NB4 (cell line): ENCODE measurements around the gene PANK4.
"Not testable (repeated sequence)": the region's sequence is repeated elsewhere in the genome, so short reads cannot be mapped to it uniquely, and the experiment has no call there.

ENCODE experiments used
- DNase-seq: peaks from one replicate; pipeline ENCODE4 v3.0.0; 2010; ENCODE audit warnings: low read depth
- H3K4me3 ChIP-seq: one replicate; pipeline ENCODE4 v1.5.1; 2011; ENCODE audit warnings: mild to moderate bottlenecking, low read depth, low read length, moderate library complexity
- MYC ChIP-seq: IDR thresholded peaks from 2 replicates; pipeline ENCODE4 v1.6.1; 2011; ENCODE audit warnings: low read depth, low read length
- POLR2A ChIP-seq: IDR thresholded peaks from 2 replicates; pipeline ENCODE4 v1.6.1; 2011; ENCODE audit warnings: mild to moderate bottlenecking; ENCODE audit not compliant: insufficient read length; ENCODE audit errors: extremely low read depth
- TF ChIP-seq, protein P1 (sequence below): IDR thresholded peaks from 2 replicates; pipeline ENCODE4 v1.6.1; 2011; ENCODE audit warnings: low read depth, low read length
- TF ChIP-seq, protein P2 (sequence below): IDR thresholded peaks from one replicate; pipeline ENCODE4 v1.5.1; 2012; ENCODE audit warnings: low read depth, low read length

Gene PANK4

GRCh38 chr1:2459757-2460156, 66.6 kb downstream of the PANK4 start:
- no peak overlapping the region for H3K4me3 ChIP-seq
- TF ChIP-seq POLR2A (no peak), MYC (no peak)
- TF ChIP-seq, protein P1, sequence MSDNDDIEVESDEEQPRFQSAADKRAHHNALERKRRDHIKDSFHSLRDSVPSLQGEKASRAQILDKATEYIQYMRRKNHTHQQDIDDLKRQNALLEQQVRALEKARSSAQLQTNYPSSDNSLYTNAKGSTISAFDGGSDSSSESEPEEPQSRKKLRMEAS = no peak
- TF ChIP-seq, protein P2, sequence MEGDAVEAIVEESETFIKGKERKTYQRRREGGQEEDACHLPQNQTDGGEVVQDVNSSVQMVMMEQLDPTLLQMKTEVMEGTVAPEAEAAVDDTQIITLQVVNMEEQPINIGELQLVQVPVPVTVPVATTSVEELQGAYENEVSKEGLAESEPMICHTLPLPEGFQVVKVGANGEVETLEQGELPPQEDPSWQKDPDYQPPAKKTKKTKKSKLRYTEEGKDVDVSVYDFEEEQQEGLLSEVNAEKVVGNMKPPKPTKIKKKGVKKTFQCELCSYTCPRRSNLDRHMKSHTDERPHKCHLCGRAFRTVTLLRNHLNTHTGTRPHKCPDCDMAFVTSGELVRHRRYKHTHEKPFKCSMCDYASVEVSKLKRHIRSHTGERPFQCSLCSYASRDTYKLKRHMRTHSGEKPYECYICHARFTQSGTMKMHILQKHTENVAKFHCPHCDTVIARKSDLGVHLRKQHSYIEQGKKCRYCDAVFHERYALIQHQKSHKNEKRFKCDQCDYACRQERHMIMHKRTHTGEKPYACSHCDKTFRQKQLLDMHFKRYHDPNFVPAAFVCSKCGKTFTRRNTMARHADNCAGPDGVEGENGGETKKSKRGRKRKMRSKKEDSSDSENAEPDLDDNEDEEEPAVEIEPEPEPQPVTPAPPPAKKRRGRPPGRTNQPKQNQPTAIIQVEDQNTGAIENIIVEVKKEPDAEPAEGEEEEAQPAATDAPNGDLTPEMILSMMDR = no peak
- no peak for DNase-seq

DNA sequence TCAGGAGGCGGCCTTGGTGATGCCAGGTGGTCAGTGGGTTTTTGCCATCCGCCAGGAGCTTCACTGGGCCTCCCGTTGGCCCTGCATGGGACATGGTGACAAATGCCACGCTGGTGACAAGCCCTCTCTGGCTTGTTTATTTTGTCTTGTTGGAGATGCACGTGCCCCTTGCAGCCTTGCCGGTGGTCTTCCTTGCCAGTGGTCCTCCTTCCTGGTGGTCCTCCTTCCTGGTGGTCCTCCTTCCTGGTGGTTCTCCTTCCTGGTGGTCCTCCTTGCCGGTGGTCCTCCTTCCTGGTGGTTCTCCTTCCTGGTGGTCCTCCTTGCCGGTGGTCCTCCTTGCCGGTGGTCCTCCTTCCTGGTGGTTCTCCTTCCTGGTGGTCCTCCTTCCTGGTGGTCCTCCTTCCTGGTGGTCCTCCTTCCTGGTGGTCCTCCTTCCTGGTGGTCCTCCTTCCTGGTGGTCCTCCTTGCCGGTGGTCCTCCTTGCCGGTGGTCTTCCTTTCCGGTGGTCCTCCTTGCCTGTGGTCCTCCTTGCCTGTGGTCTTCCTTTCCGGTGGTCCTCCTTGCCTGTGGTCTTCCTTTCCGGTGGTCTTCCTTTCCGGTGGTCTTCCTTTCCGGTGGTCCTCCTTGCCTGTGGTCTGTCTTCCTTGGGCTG, 67.2 kb downstream of the PANK4 start:
- H3K4me3 ChIP-seq, DNase-seq: not testable (repeated sequence)

DNA sequence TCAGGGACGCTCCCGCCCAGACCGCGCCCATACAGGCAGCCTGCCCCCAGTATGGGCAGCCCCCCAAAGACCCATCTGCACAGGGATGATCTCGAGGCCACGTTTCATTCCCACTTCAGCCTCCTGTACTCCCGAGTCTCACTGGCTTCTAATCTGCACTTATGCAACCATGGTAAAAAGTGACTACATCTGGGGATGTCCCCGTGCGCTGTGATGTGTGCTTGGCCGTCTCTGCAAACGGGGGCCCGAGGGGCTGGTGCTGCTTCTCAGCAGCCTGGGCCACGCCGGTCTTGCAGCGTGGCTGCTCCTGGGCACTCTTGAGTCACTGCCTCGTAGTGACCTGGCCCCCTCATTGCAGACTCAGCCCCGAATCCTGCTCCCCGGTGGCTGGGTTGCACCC, 67.7 kb downstream of the PANK4 start:
- TF ChIP-seq, protein P2 = no peak
- TF ChIP-seq, protein P1 = no peak
- no peak for TF ChIP-seq MYC
- TF ChIP-seq POLR2A = no peak
- H3K4me3 ChIP-seq = no peak overlapping the region
- peak; percentile 51 for DNase-seq
